ENCODE measurements around the gene SUSD2. TPM values are rescaled to one million over a fixed set of nuclear protein-coding genes. Genes with fewer than 3 reads are reported as not detected.
"Not testable (repeated sequence)": the region's sequence is repeated elsewhere in the genome, so short reads cannot be mapped to it uniquely, and the experiment has no call there.

The SUSD2 gene
- total RNA-seq, 1 experiment from 2014 or later: not detected

- DNase-seq (ENCODE audit: low read depth); in situ Hi-C loops (cut with HindIII; ENCODE audit: low pct_unique_long_range_greater_than_20kb, low sequenced_read_pairs): not testable (repeated sequence)
Observed at GRCh38 chr22:24203856-24204255, 22.6 kb downstream of the SUSD2 start.

DNA sequence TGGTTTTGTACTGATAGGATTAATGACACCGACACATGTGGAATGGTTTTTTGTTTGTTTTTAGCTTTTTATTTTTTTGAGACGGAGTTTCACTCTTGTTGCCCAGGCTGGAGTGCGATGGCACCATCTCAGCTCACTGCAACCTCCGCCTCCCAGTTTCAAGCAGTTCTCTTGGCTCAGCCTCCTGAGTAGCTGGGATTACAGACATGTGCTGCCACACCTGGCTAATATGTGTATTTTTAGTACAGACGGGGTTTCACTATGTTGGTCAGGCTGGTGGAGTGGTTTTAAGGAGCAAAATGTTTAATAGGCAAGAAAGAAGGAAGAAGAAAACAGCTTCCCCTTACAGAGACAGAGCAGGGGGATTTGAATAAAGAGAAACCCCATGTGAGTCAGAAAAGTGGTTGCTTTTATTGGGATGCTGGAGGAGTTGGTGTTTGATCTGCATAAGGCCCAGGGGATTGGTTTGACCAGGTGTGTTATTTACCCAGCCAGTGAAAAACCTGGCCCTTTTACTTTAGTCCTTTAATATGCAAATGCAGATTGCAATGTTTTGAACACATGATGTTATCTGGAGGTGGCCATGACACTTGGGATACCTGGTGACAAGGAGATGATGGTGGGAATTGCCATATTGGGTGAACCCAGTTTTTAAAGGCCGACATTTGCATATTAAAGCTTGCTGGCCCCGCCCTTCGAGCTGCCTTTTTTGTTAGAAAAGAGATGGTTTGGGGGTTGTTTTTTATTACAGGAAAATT lies 24.3 kb downstream of the SUSD2 start:
- DNase-seq (ENCODE audit: low read depth): no peak
- in situ Hi-C loops (cut with HindIII; ENCODE audit: low pct_unique_long_range_greater_than_20kb, low sequenced_read_pairs): no loop called here

GRCh38 chr22:24206460-24207263 lies 25.4 kb downstream of the SUSD2 start:
- in situ Hi-C loops (cut with HindIII; ENCODE audit: low pct_unique_long_range_greater_than_20kb, low sequenced_read_pairs); DNase-seq (ENCODE audit: low read depth): not testable (repeated sequence)

DNA sequence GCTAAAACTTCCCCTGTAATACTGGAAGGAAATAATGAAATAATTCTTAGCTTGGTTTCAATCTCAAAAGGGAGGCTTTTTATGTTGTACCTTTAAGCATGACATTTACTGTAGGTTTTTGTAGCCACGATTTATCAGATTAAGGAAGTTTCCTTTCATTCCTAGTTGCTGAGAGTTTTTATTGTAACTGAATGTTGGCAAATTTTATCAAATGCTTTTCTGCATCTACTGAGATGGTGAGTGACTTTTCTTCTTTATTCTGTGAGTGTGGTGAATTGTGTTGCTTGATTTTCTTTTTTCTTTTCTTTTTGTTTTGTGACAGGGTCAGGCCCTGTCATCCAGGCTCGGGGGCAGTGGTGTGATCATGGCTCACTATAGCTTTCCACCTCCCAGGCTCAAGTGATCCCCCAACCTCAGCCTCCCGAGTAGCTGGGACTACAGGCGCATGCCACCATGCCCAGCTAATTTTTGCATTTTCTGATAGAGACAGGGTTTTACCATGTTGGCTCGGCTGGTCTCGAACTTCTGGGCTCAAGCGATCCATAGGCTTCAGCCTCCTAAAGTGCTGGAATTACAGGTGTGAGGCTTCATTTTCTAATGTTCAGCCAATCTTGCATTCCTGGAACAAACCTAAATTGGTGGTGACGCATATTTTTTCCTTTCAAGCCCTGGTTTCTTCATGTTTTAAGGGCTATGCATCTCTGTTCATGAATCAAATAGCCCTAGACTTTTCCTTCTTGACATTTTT lies 26.2 kb downstream of the SUSD2 start:
- in situ Hi-C loops (cut with HindIII; ENCODE audit: low pct_unique_long_range_greater_than_20kb, low sequenced_read_pairs): no loop called here

DNA sequence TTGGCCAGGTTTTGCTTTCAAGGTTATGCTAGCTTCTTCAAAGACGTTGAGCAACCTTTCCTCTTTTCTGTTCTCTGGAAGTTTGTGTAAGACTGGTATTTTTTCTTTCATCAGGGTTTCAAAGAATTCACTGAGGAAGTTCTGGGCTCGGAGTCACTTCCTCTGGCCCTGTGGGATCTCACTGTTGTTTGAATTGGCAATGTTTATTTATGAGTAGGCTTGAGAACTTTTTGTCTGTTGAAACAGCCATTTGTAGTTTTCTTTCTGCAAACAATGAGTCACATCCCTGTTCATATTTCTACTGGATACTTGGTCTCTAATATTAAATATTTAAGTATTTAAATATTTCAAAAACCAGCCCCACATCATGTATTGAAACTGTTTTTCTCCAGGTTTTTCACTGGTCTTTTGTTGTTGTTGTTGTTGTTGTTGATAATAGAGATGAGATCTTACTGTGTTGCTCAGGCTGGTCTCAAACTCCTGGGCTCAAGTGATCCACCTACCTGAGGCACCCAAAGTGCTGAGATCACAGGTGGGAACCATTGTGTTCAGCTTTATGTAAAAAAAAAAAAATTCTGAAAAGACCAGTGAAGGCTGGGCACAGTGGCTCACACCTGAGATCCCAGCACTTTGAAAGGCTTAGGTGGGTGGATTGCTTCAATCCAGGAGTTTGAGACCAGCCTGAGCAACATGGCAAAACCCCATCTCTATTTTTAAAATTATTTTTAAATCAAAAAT lies 26.9 kb downstream of the SUSD2 start:
- no peak for DNase-seq (ENCODE audit: low read depth)
- in situ Hi-C loops (cut with HindIII; ENCODE audit: low pct_unique_long_range_greater_than_20kb, low sequenced_read_pairs): no loop called here

More for the DNA sequence above, 26.2 kb downstream of the SUSD2 start:
- no peak for DNase-seq (ENCODE audit: low read depth)

GRCh38 chr22:24209016-24209415 lies 27.7 kb downstream of the SUSD2 start:
- DNase-seq (ENCODE audit: low read depth): no peak
- in situ Hi-C loops (cut with HindIII; ENCODE audit: low pct_unique_long_range_greater_than_20kb, low sequenced_read_pairs): no loop called here

DNA sequence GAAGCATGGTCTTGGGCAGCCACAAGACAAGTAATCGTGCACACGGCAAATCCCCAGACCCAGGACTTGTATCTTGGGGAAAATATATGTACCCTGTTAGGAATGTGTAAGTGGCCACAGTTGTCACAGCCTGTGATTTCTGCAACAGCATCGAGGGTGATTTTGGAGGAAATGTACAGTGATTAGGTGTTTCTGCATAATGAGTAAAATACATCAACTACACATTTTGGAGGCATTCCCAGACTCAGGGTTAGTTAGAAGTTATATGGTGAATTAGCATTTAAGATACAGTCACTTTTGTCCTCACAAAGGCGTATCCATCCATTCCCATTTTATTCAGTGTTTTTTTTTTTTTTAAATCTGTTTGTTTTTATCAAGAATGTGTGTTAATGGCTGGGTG lies 28.4 kb downstream of the SUSD2 start:
- in situ Hi-C loops (cut with HindIII; ENCODE audit: low pct_unique_long_range_greater_than_20kb, low sequenced_read_pairs): no loop called here
- no peak for DNase-seq (ENCODE audit: low read depth)

DNA sequence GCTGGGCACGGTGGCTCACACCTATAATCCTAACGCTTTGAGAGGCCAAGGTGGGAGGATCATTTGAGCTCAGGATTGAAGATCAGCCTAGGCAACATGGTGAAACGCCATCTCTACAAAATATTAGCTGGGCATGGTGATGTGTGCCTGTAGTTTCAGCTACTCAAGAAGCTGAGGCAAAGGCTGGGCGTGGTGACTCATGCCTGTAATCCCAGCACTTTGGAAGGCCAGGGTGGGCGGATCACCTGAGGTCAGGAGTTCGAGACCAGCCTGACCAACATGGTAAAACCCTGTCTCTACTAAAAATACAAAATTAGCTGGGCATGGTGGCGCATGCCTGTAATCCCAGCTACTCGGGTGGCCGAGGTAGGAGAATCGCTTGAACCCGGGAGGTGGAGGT lies 29.1 kb downstream of the SUSD2 start:
- in situ Hi-C loops (cut with HindIII; ENCODE audit: low pct_unique_long_range_greater_than_20kb, low sequenced_read_pairs); DNase-seq (ENCODE audit: low read depth): not testable (repeated sequence)

DNA sequence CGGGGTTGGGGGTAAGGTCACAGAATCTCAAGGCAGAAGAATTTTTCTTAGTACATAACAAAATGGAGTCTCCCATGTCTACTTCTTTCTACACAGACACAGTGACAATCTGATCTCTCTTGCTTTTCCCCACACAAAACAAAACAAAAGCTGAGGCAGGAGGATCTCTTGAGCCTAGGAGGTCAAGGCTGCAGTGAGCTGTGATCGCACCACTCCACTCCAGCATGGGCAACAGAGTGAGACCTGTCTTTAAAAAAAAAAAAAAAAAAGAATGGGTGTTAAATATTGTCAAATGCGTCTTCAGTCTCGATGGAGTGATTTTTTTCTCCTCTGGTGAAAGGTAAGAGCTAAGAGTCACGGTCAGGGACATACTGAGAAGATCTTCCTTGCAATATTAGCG lies 30.4 kb downstream of the SUSD2 start:
- in situ Hi-C loops (cut with HindIII; ENCODE audit: low pct_unique_long_range_greater_than_20kb, low sequenced_read_pairs): not testable (repeated sequence)

GRCh38 chr22:24213111-24213510 lies 31.8 kb downstream of the SUSD2 start:
- in situ Hi-C loops (cut with HindIII; ENCODE audit: low pct_unique_long_range_greater_than_20kb, low sequenced_read_pairs); DNase-seq (ENCODE audit: low read depth): not testable (repeated sequence)

More for the DNA sequence above, 30.4 kb downstream of the SUSD2 start:
- DNase-seq (ENCODE audit: low read depth): not testable (repeated sequence)

GRCh38 chr22:24214467-24215285 lies 33.4 kb downstream of the SUSD2 start:
- in situ Hi-C loops (cut with HindIII; ENCODE audit: low pct_unique_long_range_greater_than_20kb, low sequenced_read_pairs): no loop called here
- no peak for DNase-seq (ENCODE audit: low read depth)

GRCh38 chr22:24216541-24217209 lies 35.4 kb downstream of the SUSD2 start:
- in situ Hi-C loops (cut with HindIII; ENCODE audit: low pct_unique_long_range_greater_than_20kb, low sequenced_read_pairs): no loop called here
- DNase-seq (ENCODE audit: low read depth): no peak

GRCh38 chr22:24217384-24217783 lies 36.1 kb downstream of the SUSD2 start:
- no peak for DNase-seq (ENCODE audit: low read depth)
- in situ Hi-C loops (cut with HindIII; ENCODE audit: low pct_unique_long_range_greater_than_20kb, low sequenced_read_pairs): no loop called here

- DNase-seq (ENCODE audit: low read depth): no peak
- in situ Hi-C loops (cut with HindIII; ENCODE audit: low pct_unique_long_range_greater_than_20kb, low sequenced_read_pairs): no loop called here
Observed at GRCh38 chr22:24219750-24220149, 38.5 kb downstream of the SUSD2 start.

GRCh38 chr22:24224468-24224867 lies 43.2 kb downstream of the SUSD2 start:
- DNase-seq (ENCODE audit: low read depth): no peak
- in situ Hi-C loops (cut with HindIII; ENCODE audit: low pct_unique_long_range_greater_than_20kb, low sequenced_read_pairs): no loop called here

- DNase-seq (ENCODE audit: low read depth): no peak
- in situ Hi-C loops (cut with HindIII; ENCODE audit: low pct_unique_long_range_greater_than_20kb, low sequenced_read_pairs): no loop called here
Observed at GRCh38 chr22:24225044-24225601, 43.8 kb downstream of the SUSD2 start.

GRCh38 chr22:24225951-24226350 lies 44.7 kb downstream of the SUSD2 start:
- in situ Hi-C loops (cut with HindIII; ENCODE audit: low pct_unique_long_range_greater_than_20kb, low sequenced_read_pairs): no loop called here
- DNase-seq (ENCODE audit: low read depth): no peak

Measured in Caki2 (cell line).